ENCODE measurements around the gene POU2F3. TPM values are rescaled to one million over a fixed set of nuclear protein-coding genes. Genes with fewer than 3 reads are reported as not detected.

The POU2F3 gene
- total and polyA plus RNA-seq, 2 experiments from 2014 or later, result 0.15 to 0.40 TPM

GRCh38 chr11:120196826-120197225, 43.1 kb upstream of the POU2F3 start:
- Histone ChIP-seq H3K4me1 (ENCODE audit: low read depth) (no peaks in the 10 kb centered on the region), H3K4me3 (no peak overlapping the region), H3K27me3 (peaks cover 29% of the 10 kb centered on the region), H3K36me3 (no peaks in the 10 kb centered on the region), H3K27ac (no peak overlapping the region), H3K9me3 (ENCODE audit: low read depth) (no peaks in the 10 kb centered on the region)
- no peak for DNase-seq (ENCODE audit: low read depth in 1 of 2, low spot score in 1 of 2)
- TF ChIP-seq, protein P1, sequence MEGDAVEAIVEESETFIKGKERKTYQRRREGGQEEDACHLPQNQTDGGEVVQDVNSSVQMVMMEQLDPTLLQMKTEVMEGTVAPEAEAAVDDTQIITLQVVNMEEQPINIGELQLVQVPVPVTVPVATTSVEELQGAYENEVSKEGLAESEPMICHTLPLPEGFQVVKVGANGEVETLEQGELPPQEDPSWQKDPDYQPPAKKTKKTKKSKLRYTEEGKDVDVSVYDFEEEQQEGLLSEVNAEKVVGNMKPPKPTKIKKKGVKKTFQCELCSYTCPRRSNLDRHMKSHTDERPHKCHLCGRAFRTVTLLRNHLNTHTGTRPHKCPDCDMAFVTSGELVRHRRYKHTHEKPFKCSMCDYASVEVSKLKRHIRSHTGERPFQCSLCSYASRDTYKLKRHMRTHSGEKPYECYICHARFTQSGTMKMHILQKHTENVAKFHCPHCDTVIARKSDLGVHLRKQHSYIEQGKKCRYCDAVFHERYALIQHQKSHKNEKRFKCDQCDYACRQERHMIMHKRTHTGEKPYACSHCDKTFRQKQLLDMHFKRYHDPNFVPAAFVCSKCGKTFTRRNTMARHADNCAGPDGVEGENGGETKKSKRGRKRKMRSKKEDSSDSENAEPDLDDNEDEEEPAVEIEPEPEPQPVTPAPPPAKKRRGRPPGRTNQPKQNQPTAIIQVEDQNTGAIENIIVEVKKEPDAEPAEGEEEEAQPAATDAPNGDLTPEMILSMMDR (IDR thresholded peaks at IDR 0.05; ENCODE audit: low read depth, low read length), result no peak

DNA sequence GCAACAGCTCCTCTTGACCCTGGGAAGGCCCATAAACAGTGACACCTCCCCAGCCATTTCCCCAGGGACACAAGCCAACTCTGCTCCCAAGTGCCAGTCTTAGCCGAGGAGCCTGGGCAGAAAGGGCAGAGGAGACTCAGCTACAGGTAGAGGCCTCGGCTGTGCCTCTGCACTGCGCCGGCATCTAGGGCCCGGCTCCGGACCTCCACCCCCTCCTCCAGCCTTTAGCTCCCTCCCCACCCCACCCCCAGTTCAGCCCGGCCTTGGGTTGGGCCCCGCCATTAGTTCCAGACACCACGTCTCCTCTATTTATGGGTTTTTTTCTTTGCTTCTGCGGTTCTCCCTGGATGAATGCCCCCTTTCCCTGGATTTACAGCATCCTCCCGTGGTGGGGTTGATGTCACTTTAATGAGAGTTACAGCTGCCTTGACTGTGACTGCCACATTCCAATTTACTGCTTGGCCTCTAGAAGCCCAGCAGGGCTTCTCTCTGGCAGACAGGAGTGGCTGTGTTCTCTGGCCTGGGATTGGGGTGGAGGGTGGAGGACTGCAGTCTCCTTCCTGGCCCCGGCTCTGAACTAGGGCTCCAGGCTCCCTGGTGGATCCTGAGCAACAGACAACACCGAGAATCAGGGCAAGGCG, 42.6 kb upstream of the POU2F3 start:
- Histone ChIP-seq H3K27ac (no peak overlapping the region), H3K36me3 (no peaks in the 10 kb centered on the region), H3K27me3 (peaks cover 34% of the 10 kb centered on the region), H3K9me3 (ENCODE audit: low read depth) (no peaks in the 10 kb centered on the region), H3K4me1 (ENCODE audit: low read depth) (no peaks in the 10 kb centered on the region), H3K4me3 (no peak overlapping the region)
- no peak for DNase-seq (ENCODE audit: low read depth in 1 of 2, low spot score in 1 of 2)
- TF ChIP-seq, protein P1 (IDR thresholded peaks at IDR 0.05; ENCODE audit: low read depth, low read length), result no peak

DNA sequence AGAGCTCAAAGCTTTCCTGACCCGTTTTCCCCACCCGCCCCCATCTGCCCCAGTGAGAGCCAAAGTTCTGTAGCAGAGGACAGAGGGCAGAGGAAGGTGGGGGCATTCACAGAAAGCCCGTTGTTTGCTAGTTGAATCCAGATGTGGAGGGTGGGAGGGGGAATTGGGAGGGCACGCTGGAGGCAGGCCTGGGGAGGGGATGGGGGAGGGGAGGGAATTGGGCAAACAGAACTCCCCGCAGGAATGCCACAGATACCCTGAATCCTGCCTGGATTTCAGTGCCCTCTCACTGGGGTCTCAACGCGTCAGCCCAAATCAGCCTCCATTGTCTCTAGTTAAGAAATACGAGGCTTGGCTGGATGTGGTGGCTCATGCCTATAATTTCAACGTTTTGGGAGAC, 42.0 kb upstream of the POU2F3 start:
- DNase-seq (ENCODE audit: low read depth in 1 of 2, low spot score in 1 of 2), result no peak
- Histone ChIP-seq H3K27ac (no peak overlapping the region), H3K9me3 (ENCODE audit: low read depth) (no peaks in the 10 kb centered on the region), H3K36me3 (no peaks in the 10 kb centered on the region), H3K27me3 (peaks cover 35% of the 10 kb centered on the region), H3K4me3 (no peak overlapping the region), H3K4me1 (ENCODE audit: low read depth) (no peaks in the 10 kb centered on the region)
- TF ChIP-seq, protein P1 (IDR thresholded peaks at IDR 0.05; ENCODE audit: low read depth, low read length), result no peak

GRCh38 chr11:120198403-120198786, 41.5 kb upstream of the POU2F3 start:
- Histone ChIP-seq H3K9me3 (ENCODE audit: low read depth) (no peaks in the 10 kb centered on the region), H3K4me3 (no peak overlapping the region), H3K36me3 (no peaks in the 10 kb centered on the region), H3K27me3 (peaks cover 35% of the 10 kb centered on the region), H3K27ac (no peak overlapping the region), H3K4me1 (ENCODE audit: low read depth) (no peaks in the 10 kb centered on the region)
- DNase-seq (ENCODE audit: low read depth in 1 of 2, low spot score in 1 of 2), result no peak
- TF ChIP-seq, protein P1 (IDR thresholded peaks at IDR 0.05; ENCODE audit: low read depth, low read length), result no peak

DNA sequence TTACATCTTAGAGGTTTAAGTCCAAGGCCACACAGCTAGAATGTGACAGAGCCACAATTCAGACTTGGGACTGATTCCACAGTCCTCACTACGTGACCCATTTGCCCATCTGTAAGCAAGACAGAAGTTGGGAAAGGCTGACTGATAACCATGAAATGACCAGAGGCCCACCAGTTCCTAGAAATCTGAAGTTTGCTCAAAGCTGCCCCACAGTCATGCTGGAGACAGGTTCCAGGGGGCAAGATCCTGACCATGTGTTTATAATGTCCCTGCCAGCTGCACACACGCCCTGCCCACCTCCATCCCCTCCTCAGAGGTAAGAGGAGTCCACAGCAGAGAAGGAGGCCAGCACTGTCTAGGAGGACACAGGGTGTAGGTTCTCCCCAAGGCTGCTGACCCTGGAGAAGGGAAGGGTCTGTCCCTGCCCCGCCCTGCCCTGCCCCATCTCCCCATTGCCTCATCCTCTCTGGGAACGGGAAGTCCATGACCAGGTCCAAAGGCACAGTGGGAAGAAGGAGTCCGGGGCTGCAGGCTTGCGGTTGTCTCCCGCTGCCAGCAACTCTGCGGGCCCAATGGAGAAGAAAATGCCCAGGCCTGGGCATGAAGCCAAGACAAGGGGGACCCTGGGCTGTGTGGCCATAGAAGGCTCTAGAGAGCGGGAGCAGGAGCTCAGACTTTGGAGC, 41.0 kb upstream of the POU2F3 start:
- TF ChIP-seq, protein P1 (IDR thresholded peaks at IDR 0.05; ENCODE audit: low read depth, low read length), result no peak
- H3K36me3 ChIP-seq, result no peaks in the 10 kb centered on the region
- peaks cover 35% of the 10 kb centered on the region for H3K27me3 ChIP-seq
- no peak overlapping the region for H3K27ac ChIP-seq
- no peak overlapping the region for H3K4me3 ChIP-seq
- no peaks in the 10 kb centered on the region for H3K4me1 ChIP-seq (ENCODE audit: low read depth)
- no peak for DNase-seq (ENCODE audit: low read depth in 1 of 2, low spot score in 1 of 2)
- no peaks in the 10 kb centered on the region for H3K9me3 ChIP-seq (ENCODE audit: low read depth)
